Measurements from ENCODE around the gene ADAMTS3.

The ADAMTS3 gene

DNA sequence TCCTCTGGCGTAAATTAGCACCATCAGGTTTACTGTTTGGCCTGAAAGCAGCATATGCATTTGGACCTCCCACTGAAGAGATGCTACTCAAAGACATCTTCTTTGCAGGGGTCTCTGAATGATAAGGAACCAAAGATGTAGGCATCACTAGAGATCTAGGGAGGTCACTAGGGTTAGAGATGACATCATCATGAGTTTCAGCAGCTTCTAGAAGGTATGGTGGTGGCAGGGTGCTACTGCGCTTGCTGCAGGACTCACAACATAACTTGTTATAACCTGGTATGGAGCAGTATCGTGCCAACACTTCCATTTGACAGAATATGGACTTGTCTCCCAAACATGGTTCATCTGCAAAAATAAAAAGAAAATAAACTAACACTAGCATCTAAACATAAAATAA lies 285.7 kb downstream of the ADAMTS3 start:
- peak; percentile 22 for DNase-seq (ENCODE audit: low read depth)
- TF ChIP-seq CTCF (IDR thresholded peaks at IDR 0.05; ENCODE audit: insufficient read depth, low read depth, low read length, missing control alignments): peak; percentile 20
- H3K4me3 ChIP-seq (ENCODE audit: low read length): no peak overlapping the region

- no peak overlapping the region for H3K4me3 ChIP-seq (ENCODE audit: low read length)
- no peak for DNase-seq (ENCODE audit: low read depth)
- no peak for TF ChIP-seq CTCF (IDR thresholded peaks at IDR 0.05; ENCODE audit: insufficient read depth, low read depth, low read length, missing control alignments)
Measured at GRCh38 chr4:72280252-72280651, 288.8 kb downstream of the ADAMTS3 start.

- TF ChIP-seq CTCF (IDR thresholded peaks at IDR 0.05; ENCODE audit: insufficient read depth, low read depth, low read length, missing control alignments): no peak
- H3K4me3 ChIP-seq (ENCODE audit: low read length): no peak overlapping the region
- DNase-seq (ENCODE audit: low read depth): no peak
Measured at GRCh38 chr4:72275381-72275780, 293.6 kb downstream of the ADAMTS3 start.

DNA sequence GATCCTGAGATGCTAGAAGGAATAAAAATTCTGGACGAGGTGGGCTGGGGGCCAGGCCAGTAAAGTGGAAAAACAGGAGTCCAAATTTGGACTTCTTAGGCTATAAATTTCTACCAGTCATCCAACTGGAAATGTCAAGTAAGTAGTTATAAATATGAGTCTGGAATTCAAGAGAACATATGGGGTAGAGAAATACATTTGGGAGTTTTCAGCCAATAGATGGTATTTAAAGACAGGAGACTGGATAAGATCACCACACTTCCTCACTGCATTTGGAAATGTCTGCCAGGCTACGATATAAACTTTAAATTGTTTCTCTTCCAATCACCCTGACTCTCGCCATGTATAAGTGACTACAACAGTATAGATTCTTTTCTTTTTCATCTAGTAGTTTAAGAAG lies 294.8 kb downstream of the ADAMTS3 start:
- DNase-seq (ENCODE audit: low read depth): no peak
- no peak overlapping the region for H3K4me3 ChIP-seq (ENCODE audit: low read length)
- no peak for TF ChIP-seq CTCF (IDR thresholded peaks at IDR 0.05; ENCODE audit: insufficient read depth, low read depth, low read length, missing control alignments)

DNA sequence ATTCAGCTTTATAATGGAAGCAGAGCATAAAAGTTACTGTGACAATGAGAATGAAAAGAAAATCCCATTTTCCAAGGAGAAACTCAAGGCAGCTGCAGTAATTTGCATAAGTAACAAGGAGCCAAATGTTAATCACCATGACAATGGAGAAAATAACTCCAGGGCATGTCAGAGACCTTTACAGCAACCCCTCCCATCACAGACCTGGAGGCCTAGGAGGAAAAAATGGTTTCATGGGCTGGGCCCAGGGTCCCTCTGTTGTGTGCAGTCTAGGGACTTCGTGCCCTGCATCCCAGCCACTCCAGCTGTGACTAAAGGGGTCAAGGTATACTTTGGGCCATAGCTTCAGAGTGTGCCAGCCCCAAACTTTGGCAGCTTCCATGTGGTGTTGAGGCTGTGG lies 313.8 kb downstream of the ADAMTS3 start:
- no peak overlapping the region for H3K4me3 ChIP-seq (ENCODE audit: low read length)
- DNase-seq (ENCODE audit: low read depth): no peak
- TF ChIP-seq CTCF (IDR thresholded peaks at IDR 0.05; ENCODE audit: insufficient read depth, low read depth, low read length, missing control alignments): no peak

DNA sequence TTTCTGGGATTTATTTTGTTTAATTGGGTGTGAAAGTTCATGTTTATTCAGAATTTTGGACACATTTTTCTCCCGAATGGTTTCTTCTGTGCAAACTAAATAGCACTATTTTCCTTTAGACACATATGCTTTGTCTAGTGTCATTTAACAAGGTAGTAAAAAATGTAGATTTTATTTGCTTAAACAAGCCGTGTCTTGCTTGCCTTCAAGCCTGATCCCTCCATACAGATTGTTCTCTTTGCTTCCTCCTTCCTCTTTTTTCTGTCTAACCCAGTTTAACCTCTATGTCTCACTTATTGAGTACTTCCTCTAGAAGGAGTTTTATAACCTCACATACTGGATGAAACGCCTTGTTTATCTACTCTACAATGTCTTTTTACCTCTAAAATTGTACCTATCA lies 325.4 kb downstream of the ADAMTS3 start:
- TF ChIP-seq CTCF (IDR thresholded peaks at IDR 0.05; ENCODE audit: insufficient read depth, low read depth, low read length, missing control alignments): no peak
- DNase-seq (ENCODE audit: low read depth): peak; percentile 39
- no peak overlapping the region for H3K4me3 ChIP-seq (ENCODE audit: low read length)

DNA sequence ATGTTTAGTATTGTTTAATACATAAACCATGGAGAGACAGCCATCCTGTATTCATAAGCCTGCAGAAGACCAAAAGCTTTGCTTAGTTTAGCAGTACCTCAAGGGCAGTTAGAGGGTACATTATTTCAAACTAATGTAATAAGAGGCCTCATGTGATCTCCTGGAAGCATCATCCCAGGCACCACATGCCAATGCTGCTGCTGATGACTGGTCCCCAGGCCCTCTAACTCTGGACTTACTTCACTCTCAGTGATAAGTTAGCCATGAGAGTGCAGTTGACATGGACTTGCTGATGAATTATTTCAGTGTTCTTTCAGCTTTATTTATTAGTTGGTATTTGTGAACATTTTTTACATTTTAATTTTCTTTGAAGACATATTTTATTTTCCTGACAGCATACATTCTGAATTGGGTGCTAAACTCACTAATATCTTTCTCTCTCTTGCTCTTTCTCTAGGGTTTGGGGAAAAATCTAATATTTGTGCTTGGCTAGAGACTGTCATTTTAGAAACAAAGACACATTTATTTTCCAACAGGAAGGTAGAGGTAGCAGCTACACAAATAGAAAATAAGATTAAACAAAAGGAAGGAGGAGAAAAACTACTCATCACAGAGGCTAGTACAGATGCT lies 329.4 kb downstream of the ADAMTS3 start:
- no peak for TF ChIP-seq CTCF (IDR thresholded peaks at IDR 0.05; ENCODE audit: insufficient read depth, low read depth, low read length, missing control alignments)
- DNase-seq (ENCODE audit: low read depth): no peak
- no peak overlapping the region for H3K4me3 ChIP-seq (ENCODE audit: low read length)

Data from epithelial cell of esophagus (primary cell).